ENCODE data around the gene MCM8.
A peak's percentile ranks its signal among the peaks of the same experiment; 100 is the strongest.
"Not testable (repeated sequence)": the region's sequence is repeated elsewhere in the genome, so short reads cannot be mapped to it uniquely, and the experiment has no call there.

Gene MCM8

GRCh38 chr20:6006603-6006949 lies 56.1 kb downstream of the MCM8 start:
- no peak for DNase-seq (ENCODE audit: low spot score)

DNA sequence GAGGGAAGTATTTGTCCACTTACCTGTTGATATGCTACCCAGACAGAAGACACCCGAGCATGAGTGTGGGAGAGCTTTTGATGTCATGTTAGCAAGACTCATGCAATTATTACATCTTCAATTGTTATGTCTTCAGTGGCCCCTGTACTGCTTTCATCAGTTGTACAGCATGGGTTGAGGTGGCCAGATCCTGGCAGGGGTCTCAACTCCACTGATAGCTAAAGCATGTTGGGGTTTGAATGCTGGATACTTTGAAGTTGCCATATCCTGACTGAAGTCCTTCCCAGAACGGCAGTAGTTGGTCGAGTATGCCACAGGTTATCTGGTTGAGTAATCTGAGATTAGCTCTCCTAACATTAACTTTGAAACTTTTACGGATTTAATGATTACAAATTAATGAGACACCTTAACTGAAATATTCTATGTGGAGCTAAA lies 56.7 kb downstream of the MCM8 start:
- no peak for DNase-seq (ENCODE audit: low spot score)

DNA sequence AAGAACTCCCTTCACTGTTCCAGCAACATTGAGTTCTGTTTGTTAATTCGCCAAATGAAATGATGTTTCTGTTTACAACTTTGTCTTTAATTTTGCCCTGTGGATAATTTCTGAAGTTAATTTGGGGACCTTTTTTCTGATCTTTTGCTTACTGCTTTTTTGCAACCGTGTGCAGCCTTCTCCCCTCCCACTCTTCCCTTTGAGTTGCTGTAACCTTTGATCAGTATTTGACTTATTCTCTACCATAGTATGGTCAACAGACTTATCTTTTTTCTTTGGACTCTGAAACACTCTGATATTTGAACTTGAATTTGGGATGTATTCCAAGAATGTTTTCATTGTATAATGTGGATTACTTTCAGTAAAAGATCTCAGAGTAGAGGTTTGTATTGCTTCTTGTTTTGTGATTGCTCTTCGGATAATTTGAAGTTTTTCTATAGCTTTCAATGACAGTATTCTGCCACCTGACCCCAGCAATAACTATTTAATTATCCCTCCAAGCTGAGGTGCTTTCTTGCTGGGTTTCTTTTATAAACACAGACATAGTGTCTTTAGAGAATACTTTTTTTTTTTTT lies 57.2 kb downstream of the MCM8 start:
- no peak for DNase-seq (ENCODE audit: low spot score)

- DNase-seq (ENCODE audit: low spot score): peak; percentile 80
Observed at GRCh38 chr20:6008254-6008653, 57.8 kb downstream of the MCM8 start.

DNA sequence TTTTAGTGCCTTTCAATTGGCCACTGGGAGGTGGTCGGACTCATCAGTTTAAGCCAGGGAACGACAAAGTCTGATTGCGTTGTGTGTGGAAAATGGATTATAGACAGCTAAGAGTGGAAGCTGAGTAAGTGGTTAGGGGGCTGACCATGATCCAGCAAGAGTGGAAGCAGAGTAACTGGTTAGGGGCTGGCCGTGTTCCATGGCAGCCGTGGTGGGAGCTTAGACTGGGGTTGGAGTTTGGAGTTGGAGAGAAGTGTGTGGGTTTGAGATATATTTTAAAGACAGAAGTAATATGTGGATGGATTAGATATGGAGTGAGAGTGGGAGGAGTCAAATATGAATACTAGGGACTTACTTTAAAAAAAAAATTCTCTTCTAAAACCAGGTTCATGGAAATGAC lies 61.7 kb downstream of the MCM8 start:
- no peak for DNase-seq (ENCODE audit: low spot score)

GRCh38 chr20:6014017-6014416 lies 63.6 kb downstream of the MCM8 start:
- no peak for DNase-seq (ENCODE audit: low spot score)

- DNase-seq (ENCODE audit: low spot score): no peak
Observed at GRCh38 chr20:6014957-6015356, 64.5 kb downstream of the MCM8 start.

DNA sequence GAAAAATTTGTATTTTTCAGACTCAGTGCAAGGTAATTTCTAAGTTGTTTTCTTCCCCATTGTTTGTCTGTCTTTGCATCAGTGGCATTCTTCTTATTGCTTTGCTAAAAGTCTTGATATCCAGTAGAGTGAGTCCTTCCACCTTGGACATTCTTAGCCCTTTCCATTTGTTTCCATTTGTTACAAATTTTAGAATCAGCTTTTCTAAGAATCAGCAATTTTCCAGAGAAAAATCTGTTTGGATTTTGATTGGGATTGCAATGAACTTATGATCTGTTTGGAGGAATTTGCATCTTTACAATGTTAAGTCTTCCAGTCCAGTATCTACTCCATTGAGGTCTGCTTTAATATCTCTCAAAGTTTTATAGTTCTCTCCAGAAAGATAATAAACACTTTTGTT lies 67.0 kb downstream of the MCM8 start:
- DNase-seq (ENCODE audit: low spot score): no peak

DNA sequence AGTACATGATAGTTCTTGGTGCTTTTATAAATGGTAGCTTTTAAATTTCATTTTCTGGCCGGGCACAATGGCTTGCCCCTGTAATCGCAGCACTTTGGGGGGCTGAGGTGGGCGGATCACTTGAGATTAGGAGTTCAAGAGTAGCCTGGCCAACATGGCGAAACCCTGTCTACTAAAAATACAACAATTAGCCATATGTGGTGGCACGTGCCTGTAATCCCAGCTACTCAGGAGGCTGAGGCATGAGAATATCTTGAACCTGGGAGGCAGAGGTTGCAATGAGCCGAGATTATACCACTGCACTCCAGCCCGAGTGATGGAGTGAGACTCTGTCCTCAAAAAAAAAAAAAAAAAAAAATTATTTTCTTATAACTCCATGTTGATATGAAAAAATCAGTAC lies 67.4 kb downstream of the MCM8 start:
- DNase-seq (ENCODE audit: low spot score): no peak

DNA sequence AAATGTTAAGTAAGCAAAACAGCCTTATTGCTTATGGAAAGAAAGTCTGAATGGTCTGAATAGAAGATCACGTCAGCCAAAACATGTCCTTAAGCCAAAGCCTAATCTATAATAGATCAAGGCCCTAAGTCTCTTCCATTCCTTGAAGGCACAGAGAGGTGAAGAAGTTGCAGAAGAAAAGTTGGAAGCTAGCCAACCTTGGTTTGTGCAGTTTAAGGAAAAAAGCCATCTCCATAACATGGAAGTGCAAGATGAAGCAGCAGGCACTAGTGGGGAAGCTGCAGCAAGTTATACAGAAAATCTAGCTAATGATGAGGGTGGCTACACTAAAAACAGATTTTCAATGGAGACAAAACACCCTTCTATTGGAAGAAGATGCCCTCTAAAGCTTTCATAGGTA lies 74.3 kb downstream of the MCM8 start:
- no peak for DNase-seq (ENCODE audit: low spot score)

DNA sequence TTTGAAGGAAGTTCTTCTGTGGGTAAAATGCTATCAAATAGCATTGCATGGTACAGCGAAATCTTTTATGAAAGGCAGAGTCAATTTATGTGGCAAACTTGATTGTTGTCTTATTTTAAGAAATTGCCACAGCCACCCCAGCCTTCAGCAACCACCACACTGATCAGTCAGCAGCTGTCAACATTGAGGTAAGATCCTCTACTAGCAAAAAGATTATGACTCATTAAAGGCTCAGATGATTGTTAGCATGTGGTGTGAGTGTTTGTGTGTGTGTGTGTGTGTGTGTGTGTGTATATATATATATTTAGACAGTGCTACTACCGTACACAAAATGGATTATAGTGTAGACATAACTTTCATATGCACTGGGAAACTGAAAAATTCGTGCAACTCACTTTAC lies 75.6 kb downstream of the MCM8 start:
- no peak for DNase-seq (ENCODE audit: low spot score)

DNA sequence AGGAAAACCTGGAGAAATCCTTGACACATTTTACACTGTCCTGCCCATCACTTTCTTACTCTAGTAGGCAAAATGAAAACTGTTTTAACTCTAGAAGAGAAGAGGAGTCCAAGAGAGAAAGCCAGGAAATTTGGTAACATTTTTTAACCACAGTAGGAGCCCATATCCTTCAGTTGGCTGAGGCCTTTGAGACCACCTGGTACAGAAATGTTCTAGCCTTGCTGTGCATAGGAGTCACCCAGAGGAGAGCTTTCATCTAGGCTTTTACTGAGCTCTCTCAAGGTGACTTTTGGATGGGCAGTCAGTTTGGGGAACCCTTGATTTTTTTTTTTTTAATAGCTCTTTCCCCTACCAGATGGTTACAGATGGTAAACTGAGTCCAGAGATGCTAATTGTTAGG lies 78.4 kb downstream of the MCM8 start:
- DNase-seq (ENCODE audit: low spot score): no peak

DNA sequence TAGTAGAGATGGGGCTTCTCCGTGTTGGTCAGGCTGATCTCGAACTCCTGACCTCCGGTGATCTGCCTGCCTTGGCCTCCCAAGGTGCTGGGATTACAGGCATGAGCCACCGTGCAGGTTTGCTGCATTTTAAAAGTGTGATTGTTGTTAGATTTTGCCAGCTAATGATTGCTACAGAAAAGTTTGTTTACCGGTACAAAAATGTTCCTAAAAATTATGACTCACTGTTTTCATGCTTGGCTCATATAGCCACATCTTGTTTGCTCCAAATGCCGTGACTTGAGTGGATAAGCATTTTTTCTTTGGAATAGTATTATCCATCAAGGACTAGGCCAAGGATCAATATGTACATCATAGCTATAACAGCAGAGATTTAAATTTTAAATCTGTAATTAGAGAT lies 79.1 kb downstream of the MCM8 start:
- peak; percentile 43 for DNase-seq (ENCODE audit: low spot score)

DNA sequence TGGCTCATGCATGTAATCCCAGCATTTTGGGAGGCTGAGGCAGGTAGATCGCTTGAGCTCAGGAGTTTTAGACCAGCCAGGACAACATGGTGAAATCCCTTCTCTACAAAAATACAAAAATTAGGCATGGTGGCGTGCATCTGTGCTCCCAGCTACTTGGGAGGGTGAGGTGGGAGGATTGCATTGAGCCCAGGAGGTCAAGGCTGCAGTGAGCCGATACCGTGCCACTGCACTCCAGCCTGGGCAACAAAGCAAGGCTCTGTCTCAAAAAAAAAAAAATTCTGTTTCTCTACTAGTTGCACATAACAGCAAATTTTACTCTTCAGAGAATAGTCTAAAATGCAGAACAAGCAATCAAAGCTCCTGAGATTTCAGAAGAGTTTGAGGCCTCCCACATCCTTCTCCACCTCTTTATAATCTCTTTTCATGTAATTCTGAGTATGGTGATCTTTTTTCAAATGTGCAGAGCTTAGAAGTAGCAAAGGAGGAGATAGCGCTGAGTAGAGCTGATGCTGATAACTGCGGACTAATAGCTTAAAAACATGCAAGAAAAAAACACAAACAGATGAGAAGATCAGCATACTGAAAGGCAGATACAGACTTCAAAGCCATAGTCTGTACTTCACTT lies 80.1 kb downstream of the MCM8 start:
- no peak for DNase-seq (ENCODE audit: low spot score)

- DNase-seq (ENCODE audit: low spot score): not testable (repeated sequence)
Observed at GRCh38 chr20:6032907-6033306, 82.5 kb downstream of the MCM8 start.

GRCh38 chr20:6034134-6034969 lies 83.9 kb downstream of the MCM8 start:
- DNase-seq (ENCODE audit: low spot score): no peak

DNA sequence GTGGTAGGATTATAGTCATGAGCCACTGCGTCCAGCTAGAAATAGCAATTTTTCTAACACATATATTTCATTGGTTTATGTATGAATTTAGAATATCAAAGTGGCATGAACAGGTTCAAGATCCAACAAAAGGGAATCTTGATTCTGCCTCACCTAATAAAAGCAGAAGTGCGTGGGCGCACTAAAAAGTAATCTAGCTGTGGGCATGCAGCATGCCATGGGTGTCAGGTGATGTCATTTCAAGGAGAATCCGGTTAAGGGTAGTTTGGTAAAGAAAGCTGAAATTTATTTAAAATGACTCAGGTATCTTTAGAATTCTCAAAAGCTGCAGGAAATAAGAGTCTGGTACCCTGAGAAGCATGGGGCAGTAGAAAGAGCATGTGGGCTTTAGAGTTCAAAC lies 85.8 kb downstream of the MCM8 start:
- no peak for DNase-seq (ENCODE audit: low spot score)

DNA sequence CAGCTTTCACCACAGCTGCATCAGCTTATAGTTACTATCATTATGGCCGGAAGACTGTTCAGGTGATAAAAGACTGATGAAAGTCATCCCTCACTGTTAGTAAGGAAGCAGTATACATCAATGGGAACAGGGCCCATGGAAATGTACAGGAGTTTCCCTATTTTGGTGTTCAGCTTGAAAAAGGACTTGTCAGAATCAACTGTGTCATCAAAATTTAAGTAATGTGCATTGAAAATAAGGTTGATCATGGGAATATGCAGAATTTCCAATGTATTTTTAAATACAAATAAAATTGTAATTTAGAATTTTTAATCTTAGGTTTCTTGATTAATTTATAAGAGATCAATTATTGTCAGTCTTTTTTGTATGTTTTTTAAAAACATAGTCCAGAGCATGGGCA lies 86.6 kb downstream of the MCM8 start:
- no peak for DNase-seq (ENCODE audit: low spot score)

GRCh38 chr20:6038256-6038655 lies 87.8 kb downstream of the MCM8 start:
- DNase-seq (ENCODE audit: low spot score): no peak

- DNase-seq (ENCODE audit: low spot score): no peak
Observed at GRCh38 chr20:6039766-6040165, 89.3 kb downstream of the MCM8 start.

DNA sequence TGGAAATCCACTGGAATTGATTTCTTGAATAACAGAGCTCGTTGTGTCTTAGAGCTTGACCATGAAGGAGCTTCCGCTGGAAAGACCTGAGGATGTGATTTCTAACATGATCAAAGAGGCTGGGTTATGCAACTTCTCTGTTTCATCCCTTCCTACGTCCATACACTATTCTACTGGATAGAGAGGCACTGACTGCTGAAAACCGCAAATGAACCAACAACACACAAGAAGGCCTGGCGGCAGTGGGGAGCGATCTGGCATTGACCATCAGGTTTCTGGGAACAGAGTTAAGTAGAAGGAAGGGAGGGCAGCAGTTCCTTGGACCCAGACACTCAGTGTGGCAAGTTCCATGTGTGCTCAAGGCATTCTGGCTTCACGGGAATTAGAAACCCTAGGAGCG lies 90.1 kb downstream of the MCM8 start:
- no peak for DNase-seq (ENCODE audit: low spot score)

DNA sequence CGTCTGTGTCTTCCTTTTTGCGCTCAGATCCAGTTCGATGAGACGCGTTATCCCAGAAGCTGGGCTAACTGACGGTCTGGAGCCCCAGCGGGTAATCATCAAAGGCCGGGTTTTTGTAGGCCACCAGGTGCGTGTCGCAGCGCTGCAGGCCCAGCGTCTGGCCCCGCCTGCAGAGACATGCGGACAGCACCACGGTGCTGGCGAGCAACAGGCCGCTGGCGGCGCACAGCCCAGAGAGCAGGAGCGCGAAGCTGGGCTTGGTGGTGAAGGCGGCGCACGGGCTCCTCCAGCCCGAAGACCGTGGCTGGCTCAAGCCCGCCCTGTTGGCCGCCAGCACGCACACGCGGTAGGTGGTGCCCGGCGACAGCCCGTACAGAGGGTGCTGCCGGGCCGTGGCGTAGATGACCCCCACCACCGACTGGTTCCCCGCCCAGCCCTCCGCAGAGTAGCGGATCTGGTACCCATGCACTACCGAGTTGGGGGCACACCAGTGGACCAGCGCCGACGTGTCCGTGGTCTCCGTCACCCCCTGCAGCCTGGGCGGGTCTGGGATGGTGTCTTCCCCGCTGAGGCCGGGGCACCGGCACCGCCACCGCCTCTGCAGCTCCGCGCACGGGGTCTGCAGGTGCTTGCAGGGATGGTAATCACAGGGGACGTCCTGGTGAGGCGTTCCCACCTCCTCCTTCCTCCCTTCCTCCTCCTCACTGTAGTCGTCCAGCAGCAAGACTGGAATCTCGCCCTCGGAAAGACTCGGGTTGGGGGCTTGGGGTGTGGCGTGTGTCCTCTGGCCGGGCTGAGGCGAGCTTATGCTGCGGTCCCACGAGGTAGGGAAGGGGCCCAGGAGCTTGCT lies 90.7 kb downstream of the MCM8 start:
- DNase-seq (ENCODE audit: low spot score): no peak

- DNase-seq (ENCODE audit: low spot score): no peak
Observed at GRCh38 chr20:6041808-6042265, 91.4 kb downstream of the MCM8 start.
